Natural killer cell (primary cell): ENCODE measurements around the gene ATXN1. TPM values are rescaled to one million over a fixed set of nuclear protein-coding genes. Genes with fewer than 3 reads are reported as not detected.

Experiments used
- ATAC-seq, 3 donors: fragments of 150-1000 bp in 2 of 3; fragments of 200-7000 bp in 1 of 3; cut with Tn5 transposase; 1 replicate in 1 of 3; 2 replicates in 2 of 3; pipeline ENCODE4 v1.10.0; 2021; ENCODE audit warnings: mild to moderate bottlenecking in 2 of 3, moderate library complexity in 2 of 3
- DNase-seq, 2 donors: peaks; one replicate each; pipeline versions ENCODE4 v3.0.0 to v3.0.0-alpha.2; 2013 to 2021; ENCODE audit warnings: mixed read lengths in 1 of 2
- H3K27ac ChIP-seq: one replicate; pipeline ENCODE4 v1.5.1; 2013; ENCODE audit warnings: mild to moderate bottlenecking, low read length
- H3K27me3 ChIP-seq: one replicate; pipeline ENCODE4 v1.6.1; 2013; ENCODE audit warnings: low read length; ENCODE audit not compliant: control insufficient read depth, insufficient read depth
- H3K36me3 ChIP-seq: one replicate; pipeline ENCODE4 v1.6.1; 2013; ENCODE audit warnings: low read length; ENCODE audit not compliant: control insufficient read depth, insufficient read depth
- H3K4me1 ChIP-seq: one replicate; pipeline ENCODE4 v1.6.1; 2013; ENCODE audit warnings: low read length; ENCODE audit not compliant: control insufficient read depth, insufficient read depth
- H3K4me3 ChIP-seq: one replicate; pipeline ENCODE4 v1.5.1; 2013; ENCODE audit warnings: low read length
- H3K9me3 ChIP-seq: one replicate; pipeline ENCODE4 v1.6.1; 2013; ENCODE audit warnings: low read length; ENCODE audit not compliant: control insufficient read depth, insufficient read depth
- H3K27ac Mint-ChIP-seq, 2 donors: one replicate each; pipeline ENCODE4 v1.8.0; 2022; ENCODE audit warnings: mild to moderate bottlenecking in 2 of 2, mixed read lengths in 2 of 2, moderate library complexity in 1 of 2
- H3K27me3 Mint-ChIP-seq, 2 donors: one replicate each; pipeline ENCODE4 v1.8.0; 2022; ENCODE audit warnings: low read depth in 2 of 2, mixed read lengths in 2 of 2
- H3K36me3 Mint-ChIP-seq: one replicate; pipeline ENCODE4 v1.8.0; 2022; ENCODE audit warnings: mixed read lengths
- H3K4me1 Mint-ChIP-seq, 2 donors: one replicate each; pipeline ENCODE4 v1.8.0; 2022; ENCODE audit warnings: mixed read lengths in 2 of 2
- H3K4me3 Mint-ChIP-seq: one replicate; pipeline ENCODE4 v1.8.0; 2022; ENCODE audit warnings: mild to moderate bottlenecking, moderate library complexity, mixed read lengths
- H3K9me3 Mint-ChIP-seq, 2 donors: one replicate each; pipeline ENCODE4 v1.8.0; 2022; ENCODE audit warnings: mixed read lengths in 2 of 2
- CTCF ChIP-seq: fragments of 200-600 bp; IDR thresholded peaks from one replicate; pipeline ENCODE4 v1.8.0; 2022; ENCODE audit warnings: antibody characterized with exemption
- WGBS: methylation state at CpG from one replicate; pipeline ENCODE4 v1.1.7; 2013; ENCODE audit warnings: missing lambda C conversion rate; ENCODE audit not compliant: insufficient coverage; 5-methylcytosine and 5-hydroxymethylcytosine counted together
- intact Hi-C: fragments of 100-400 bp; cut with micrococcal nuclease; formaldehyde crosslinking; loops from one replicate; pipeline ENCODE4 v1.14.2; 2022
- total RNA-seq, 4 donors: library from RNA; stranded (reverse); fragments of 120-200 nt in 1 of 4; gene quantifications; one replicate each; pipeline versions ENCODE4 v1.2.3 to v1.2.4, GENCODE V29; 2013 to 2022

Gene ATXN1
- total RNA-seq, 3 donors from 2014 or later (not counting 1 experiment from before 2014, with no cell fraction given) = 90.4 to 120 (median 97.9) TPM

- TF ChIP-seq CTCF = no peak
- no peaks in the 10 kb centered on the region for H3K4me1 ChIP-seq
- H3K9me3 Mint-ChIP-seq = peaks cover 7 to 9% of the 10 kb centered on the region in 2 donors
- intact Hi-C loops = no loop called here
- DNase-seq = no peak
- ATAC-seq = no peak
- H3K27ac ChIP-seq = no peak overlapping the region
- no peaks in the 10 kb centered on the region for H3K36me3 ChIP-seq
- 86% methylated on average over 2 of the region's 6 CpGs for WGBS
- H3K27me3 Mint-ChIP-seq = peaks cover 4 to 8% of the 10 kb centered on the region in 2 donors
- H3K4me3 Mint-ChIP-seq = no peak overlapping the region
- H3K27me3 ChIP-seq = no peaks in the 10 kb centered on the region
- H3K4me3 ChIP-seq = no peak overlapping the region
- H3K9me3 ChIP-seq = peaks cover 11% of the 10 kb centered on the region
- peaks cover 11% of the 10 kb centered on the region for H3K36me3 Mint-ChIP-seq
- H3K4me1 Mint-ChIP-seq = no peaks in the 10 kb centered on the region
- no peak overlapping the region for H3K27ac Mint-ChIP-seq
Measured at GRCh38 chr6:16807956-16808355, 46.7 kb upstream of the ATXN1 start.

GRCh38 chr6:16806363-16806762 is 45.1 kb upstream of the ATXN1 start:
- DNase-seq = no peak
- ATAC-seq = no peak
- Histone ChIP-seq H3K9me3 (no peaks in the 10 kb centered on the region), H3K4me3 (no peak overlapping the region), H3K4me1 (no peaks in the 10 kb centered on the region), H3K27ac (no peak overlapping the region), H3K27me3 (no peaks in the 10 kb centered on the region), H3K36me3 (no peaks in the 10 kb centered on the region)
- Mint-ChIP-seq H3K36me3 (no peaks in the 10 kb centered on the region), H3K27ac (no peak overlapping the region), H3K4me1 (no peaks in the 10 kb centered on the region), H3K27me3 (peaks cover 0 to 6% of the 10 kb centered on the region in 2 donors), H3K4me3 (no peak overlapping the region), H3K9me3 (peaks cover 0 to 4% of the 10 kb centered on the region in 2 donors)
- 92% methylated on average over 2 of the region's 2 CpGs for WGBS
- intact Hi-C loops = no loop called here
- no peak for TF ChIP-seq CTCF

DNA sequence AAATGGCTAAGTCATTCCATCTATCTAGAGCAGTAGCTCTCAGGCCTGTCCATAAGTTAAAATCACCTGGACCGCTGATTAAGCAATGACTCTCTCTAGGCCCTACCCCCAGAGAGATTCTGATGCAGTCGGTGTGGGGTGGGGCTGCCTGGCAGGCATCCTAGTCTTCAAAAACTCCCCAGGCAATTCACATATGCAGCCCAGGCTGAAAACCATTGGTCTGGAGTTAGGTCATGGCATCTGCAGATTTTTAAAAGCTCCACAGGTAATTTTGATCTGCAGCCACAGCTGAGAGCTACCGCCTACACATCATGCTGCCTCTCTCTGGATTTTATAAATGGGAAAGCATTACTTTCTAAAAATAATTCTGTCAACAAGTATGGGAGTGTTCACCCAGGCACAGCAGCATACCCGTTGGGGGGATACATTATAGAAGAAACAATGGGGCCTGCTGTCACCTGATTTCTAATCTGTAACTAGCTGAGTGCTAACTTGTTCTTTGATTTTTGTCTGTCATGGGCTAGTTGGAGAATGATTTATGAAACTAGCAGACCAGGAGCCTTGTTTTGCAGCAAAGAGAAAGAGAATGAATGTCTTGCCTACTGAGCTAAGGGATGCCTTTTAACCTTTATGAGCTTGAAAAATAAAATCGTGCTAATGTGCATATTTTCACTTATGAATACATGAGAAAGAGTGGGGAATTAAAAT is 44.1 kb upstream of the ATXN1 start:
- WGBS = 80% methylated on average over 4 of the region's 5 CpGs
- no peak for DNase-seq
- no peak overlapping the region for H3K27ac Mint-ChIP-seq
- H3K36me3 Mint-ChIP-seq = no peaks in the 10 kb centered on the region
- H3K27me3 Mint-ChIP-seq = peaks cover 0 to 10% of the 10 kb centered on the region in 2 donors
- H3K4me3 Mint-ChIP-seq = no peak overlapping the region
- H3K27ac ChIP-seq = no peak overlapping the region
- H3K4me1 ChIP-seq = no peaks in the 10 kb centered on the region
- no peaks in the 10 kb centered on the region for H3K27me3 ChIP-seq
- H3K4me3 ChIP-seq = no peak overlapping the region
- ATAC-seq = no peak
- no peaks in the 10 kb centered on the region for H3K36me3 ChIP-seq
- intact Hi-C loops = no loop called here
- H3K9me3 Mint-ChIP-seq = peaks cover 0 to 4% of the 10 kb centered on the region in 2 donors
- H3K9me3 ChIP-seq = no peaks in the 10 kb centered on the region
- no peaks in the 10 kb centered on the region for H3K4me1 Mint-ChIP-seq
- TF ChIP-seq CTCF = no peak
